Heart left ventricle (tissue), 16 donors: ENCODE data around the gene CDK6. TPM values are rescaled to one million over a fixed set of nuclear protein-coding genes. Genes with fewer than 3 reads are reported as not detected.
A peak's percentile ranks its signal among the peaks of the same experiment; 100 is the strongest.

Source experiments
- ATAC-seq, 4 donors: fragments of 200-7000 bp; cut with Tn5 transposase; one replicate each; pipeline ENCODE4 v1.9.1; 2020 to 2022; ENCODE audit warnings: moderate library complexity in 4 of 4, mild to moderate bottlenecking in 3 of 4, moderate number of reproducible peaks in 1 of 4
- DNase-seq, 5 donors: peaks; one replicate each; pipeline ENCODE4 v3.0.0-alpha.2; 2020
- H3K27ac ChIP-seq, 12 donors: fragments of 200-600 bp; sonication (generic) in 4 of 12; one replicate each; pipeline versions ENCODE4 v1.5.0 to v1.8.0; 2016 to 2022; ENCODE audit warnings: mild to moderate bottlenecking in 2 of 12
- H3K27me3 ChIP-seq, 9 donors: fragments of 200-600 bp; sonication (generic) in 2 of 9; one replicate each; pipeline versions ENCODE4 v1.5.1 to v1.8.0; 2016 to 2022; ENCODE audit warnings: mild to moderate bottlenecking in 3 of 9
- H3K36me3 ChIP-seq, 9 donors: fragments of 200-600 bp; sonication (generic) in 2 of 9; one replicate each; pipeline versions ENCODE4 v1.5.0 to v1.8.0; 2018 to 2022; ENCODE audit warnings: mild to moderate bottlenecking in 2 of 9
- H3K4me1 ChIP-seq, 12 donors: fragments of 200-600 bp; sonication (generic) in 4 of 12; one replicate each; pipeline versions ENCODE4 v1.5.0 to v1.8.0; 2016 to 2022; ENCODE audit warnings: mild to moderate bottlenecking in 3 of 12
- H3K4me3 ChIP-seq, 12 donors: fragments of 200-600 bp; sonication (generic) in 4 of 12; one replicate each; pipeline versions ENCODE4 v1.5.0 to v1.8.0; 2017 to 2022; ENCODE audit warnings: mild to moderate bottlenecking in 9 of 12, moderate library complexity in 4 of 12
- H3K9me3 ChIP-seq, 12 donors: fragments of 200-600 bp; sonication (generic) in 4 of 12; one replicate each; pipeline versions ENCODE4 v1.5.0 to v1.8.0; 2016 to 2022; ENCODE audit warnings: mild to moderate bottlenecking in 1 of 12
- CTCF ChIP-seq, 12 donors: fragments of 200-600 bp; sonication (generic) in 4 of 12; IDR thresholded peaks; one replicate each; pipeline versions ENCODE4 v1.5.0 to v1.8.0; 2018 to 2022; ENCODE audit warnings: antibody characterized with exemption in 12 of 12, mild to moderate bottlenecking in 5 of 12
- POLR2A ChIP-seq, 2 donors: fragments of 450-650 bp; IDR thresholded peaks; one replicate each; pipeline ENCODE4 v1.6.1; 2017; ENCODE audit warnings: antibody characterized with exemption in 2 of 2, mild to moderate bottlenecking in 2 of 2, moderate library complexity in 2 of 2
- WGBS, 4 donors: extraction: QIAGEN DNeasy Blood & Tissue Kit in 2 of 4; methylation state at CpG; one replicate each; pipeline versions ENCODE4 v1.1.5 to v1.1.7; 2013 to 2018; 5-methylcytosine and 5-hydroxymethylcytosine counted together
- intact Hi-C, 10 donors: fragments of 100-400 bp; cut with DNase I; formaldehyde crosslinking; loops; one replicate each; pipeline versions ENCODE4 v1.11.1 to v1.14.2; 2022
- polyA plus RNA-seq, 2 donors: library from polyadenylated mRNA; stranded (reverse); fragments of 200-250 nt; gene quantifications; one replicate each; pipeline ENCODE4 v1.2.3, GENCODE V29; 2013
- total RNA-seq, 9 donors: library from RNA; depleted of rRNA in 2 of 9; stranded (reverse); fragments of >200 nt in 2 of 9; fragmentation: NEBNext Ultra II Directional in 3 of 9; extraction: Animal tissue kit (Norgen Biotek cat#: 25700) in 3 of 9; gene quantifications; one replicate each; pipeline versions ENCODE4 v1.1.0 to v1.2.4, GENCODE V29; 2016 to 2023
- donor health status: ischemic (EF 13 %, LVEDD 7.1; RV severe dilation, severe dysfunction).
- donor health status: healthy with polysubstance abuse.
- donor health status: DM: no; HTN: yes; CAD: no.
- donor health status: DM: no; HTN: no; CAD: no.
- donor health status: ischemic (EF 25% LVEDD 6.9; RV normal size, moderate dysfunction).
- donor health status: ischemic (EF 25% LVEDD 5.7; RV mildly dilated, moderate dysfunction).
- donor health status: healthy.
- donor health status: DM: yes; HTN: yes; CAD: no.
- donor health status: ischemic (EF 35%, LVEDD 5.7; RV mildly dilated, moderate dysfunction).
- donor health status: nonischemic (EF 11% LVEDD 7.7; RV severe dilation, severe dysfunction).
- donor health status: DM: yes; HTN: yes; CAD: no.
- donor health status: PGD.
- donor health status: ischemic (EF 29% LVEDD 5.4; RV normal size, mild dysfunction).
- donor health status: nonischemic (EF 23%, LVEDD 6.1; RV moderate dilation, normal function).

The CDK6 gene
- total and polyA plus RNA-seq, 11 donors = 2.2 to 40.5 (median 18.7) TPM

- DNase-seq (no peak), ATAC-seq (no peak)
- Histone ChIP-seq H3K4me3 (no peak overlapping the region), H3K27me3 (no peaks in the 10 kb centered on the region), H3K9me3 (no peaks in the 10 kb centered on the region), H3K27ac (no peak overlapping the region), H3K36me3 (peaks cover 0 to 20% (median 6%) of the 10 kb centered on the region in 9 donors), H3K4me1 (peaks cover 0 to 11% (median 0%) of the 10 kb centered on the region in 12 donors)
- TF ChIP-seq POLR2A (IDR thresholded peaks at IDR 0.05) (no peak), CTCF (IDR thresholded peaks at IDR 0.05) (no peak)
- intact Hi-C loops = no loop called here
- 91 to 96% (median 95%) methylated on average over 6 of the region's 6 CpGs for WGBS, 4 donors
These were observed 164.7 kb downstream of the CDK6 start for GRCh38 chr7:92671505-92672169.

DNA sequence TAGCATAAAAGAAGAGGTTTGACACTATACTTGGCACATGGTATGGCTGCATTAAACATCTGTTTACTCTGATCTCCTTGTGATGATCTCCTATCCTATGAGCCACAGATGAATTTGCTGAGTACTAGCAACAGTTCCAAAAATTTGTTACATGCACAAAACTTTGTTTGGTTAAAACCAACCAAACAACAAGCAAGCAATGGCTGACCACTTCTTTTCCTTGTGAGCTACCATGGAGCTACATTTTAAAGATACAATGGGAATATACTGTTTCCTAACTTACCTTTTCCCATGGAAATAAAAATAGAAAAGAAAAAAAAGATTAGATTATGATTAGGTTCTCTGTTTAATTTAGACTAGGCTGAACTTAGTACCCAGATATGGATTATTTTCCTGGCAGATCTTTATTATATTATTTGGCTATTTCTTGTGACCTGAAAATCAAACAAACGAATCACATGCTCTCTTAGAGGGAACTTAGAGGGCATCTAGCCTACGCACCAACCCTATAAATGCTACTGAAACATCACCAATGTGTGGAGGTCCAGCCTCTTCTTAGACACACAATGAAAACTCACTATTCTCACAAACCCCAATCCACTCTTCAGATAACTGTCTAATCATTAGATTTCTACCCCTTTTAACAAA lies 166.0 kb downstream of the CDK6 start:
- TF ChIP-seq CTCF (IDR thresholded peaks at IDR 0.05) = no peak
- TF ChIP-seq POLR2A (IDR thresholded peaks at IDR 0.05) = no peak
- no peaks in the 10 kb centered on the region for H3K9me3 ChIP-seq
- DNase-seq (no peak), ATAC-seq (no peak)
- H3K27me3 ChIP-seq = no peaks in the 10 kb centered on the region
- no peak overlapping the region for H3K27ac ChIP-seq
- peaks cover 0 to 22% (median 6%) of the 10 kb centered on the region in 9 donors for H3K36me3 ChIP-seq
- H3K4me3 ChIP-seq = no peak overlapping the region
- WGBS, 4 donors = 91 to 93% (median 93%) methylated on average over 2 of the region's 2 CpGs
- H3K4me1 ChIP-seq = peaks cover 0 to 11% (median 0%) of the 10 kb centered on the region in 12 donors
- intact Hi-C loops = no loop called here

DNA sequence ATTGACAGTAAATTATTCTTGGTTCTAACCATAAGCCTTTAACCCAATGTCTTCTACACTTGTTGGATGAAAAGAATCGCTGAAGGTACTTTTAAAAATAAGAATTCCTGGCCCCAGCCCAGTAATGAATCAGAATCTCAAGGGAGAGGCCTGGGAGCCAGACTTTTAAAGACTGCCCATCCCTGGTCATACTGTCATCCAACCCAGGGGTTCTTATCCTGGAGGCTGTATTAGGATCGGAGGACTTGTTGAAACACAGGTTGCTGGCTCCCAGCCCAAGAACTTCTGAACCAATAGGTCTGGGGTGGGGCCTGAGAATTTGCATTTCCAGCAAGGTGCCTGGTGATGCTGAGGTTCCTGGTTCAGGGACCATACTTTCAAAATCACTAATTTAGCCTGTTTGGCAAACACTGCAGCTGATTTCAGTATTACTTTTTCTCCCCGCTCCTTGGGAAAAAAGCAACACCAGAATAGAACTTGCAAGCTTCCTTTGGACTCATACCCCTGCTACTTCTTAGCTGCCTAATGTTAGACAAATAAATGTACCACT lies 166.7 kb downstream of the CDK6 start:
- Histone ChIP-seq H3K36me3 (peaks cover 0 to 22% (median 6%) of the 10 kb centered on the region in 9 donors), H3K27ac (no peak overlapping the region), H3K9me3 (no peaks in the 10 kb centered on the region), H3K4me3 (no peak overlapping the region), H3K4me1 (peaks cover 0 to 11% (median 0%) of the 10 kb centered on the region in 12 donors), H3K27me3 (no peaks in the 10 kb centered on the region)
- no peak for TF ChIP-seq CTCF (IDR thresholded peaks at IDR 0.05)
- TF ChIP-seq POLR2A (IDR thresholded peaks at IDR 0.05) = no peak
- WGBS, 4 donors = 65 to 74% (median 72%) methylated on average over 3 of the region's 3 CpGs
- DNase-seq = peak in 1 of 5 donors; percentile 28
- ATAC-seq = no peak
- intact Hi-C loops = no loop called here

DNA sequence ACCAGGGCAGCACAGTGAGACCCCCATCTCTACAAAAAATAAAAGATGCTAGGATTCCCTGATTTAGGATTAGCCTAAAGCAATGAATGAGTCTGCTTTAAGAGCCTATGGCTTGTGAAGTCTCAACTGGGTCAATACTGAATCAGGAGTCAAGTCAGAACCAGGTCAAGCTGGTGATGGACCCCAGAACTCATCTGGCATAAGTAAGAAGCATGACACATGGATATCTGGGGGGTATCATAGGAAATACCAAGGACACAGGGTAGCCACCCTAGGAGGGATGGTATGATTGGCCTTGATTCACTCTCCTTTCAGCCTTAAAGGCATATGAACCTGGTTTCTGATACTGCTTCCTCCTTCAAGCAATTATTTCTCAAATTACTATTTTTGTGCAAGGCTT lies 167.8 kb downstream of the CDK6 start:
- no peak for TF ChIP-seq POLR2A (IDR thresholded peaks at IDR 0.05)
- intact Hi-C loops = no loop called here
- Histone ChIP-seq H3K4me3 (no peak overlapping the region), H3K4me1 (peaks cover 0 to 11% (median 0%) of the 10 kb centered on the region in 12 donors), H3K36me3 (peaks cover 0 to 22% (median 6%) of the 10 kb centered on the region in 9 donors), H3K9me3 (no peaks in the 10 kb centered on the region), H3K27ac (no peak overlapping the region), H3K27me3 (no peaks in the 10 kb centered on the region)
- ATAC-seq = no peak
- no peak for DNase-seq
